ENCODE results near the gene HMMR. TPM values are rescaled to one million over a fixed set of nuclear protein-coding genes. Genes with fewer than 3 reads are reported as not detected.

Gene HMMR
- total RNA-seq, 6 experiments from 2014 or later: 0.11 to 3.0 (median 1.1) TPM

DNA sequence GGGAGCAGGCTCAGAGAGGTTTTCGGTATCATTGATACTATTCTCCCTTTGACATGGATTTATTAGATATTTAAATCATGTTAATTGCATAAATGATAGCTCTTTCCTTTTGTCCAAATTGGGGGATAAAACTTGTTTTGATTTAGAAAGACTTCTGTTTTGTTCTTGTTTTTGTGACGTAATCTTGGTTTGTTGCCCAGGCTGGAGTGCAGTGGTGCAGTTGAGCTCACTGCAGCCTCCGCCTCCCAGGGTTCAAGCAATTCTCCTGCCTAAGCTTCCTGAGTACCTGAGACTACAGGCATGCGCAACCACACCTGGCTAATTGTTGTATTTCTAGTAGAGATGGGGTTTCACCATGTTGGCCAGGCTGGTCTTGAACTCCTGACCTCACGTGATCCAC lies 52.1 kb downstream of the HMMR start:
- Histone ChIP-seq H3K4me3 (no peak overlapping the region), H3K27me3 (no peaks in the 10 kb centered on the region), H3K36me3 (peaks cover 0 to 56% (median 29%) of the 10 kb centered on the region in 4 donors), H3K4me1 (peaks cover 0 to 42% (median 11%) of the 10 kb centered on the region in 4 donors), H3K9me3 (no peaks in the 10 kb centered on the region), H3K27ac (peak overlapping the region in 1 of 3 donors; percentile 41)
- DNase-seq (no peak), ATAC-seq (peak in 1 of 4 donors; percentile 22)
- 68% methylated on average over 3 of the region's 5 CpGs for WGBS (ENCODE audit: insufficient coverage, low coverage, low lambda C conversion rate, missing lambda C conversion rate)
- intact Hi-C loops (cut with DNase I): no loop called here
- no peak for TF ChIP-seq POLR2A (IDR thresholded peaks at IDR 0.05)
- TF ChIP-seq, protein P1, sequence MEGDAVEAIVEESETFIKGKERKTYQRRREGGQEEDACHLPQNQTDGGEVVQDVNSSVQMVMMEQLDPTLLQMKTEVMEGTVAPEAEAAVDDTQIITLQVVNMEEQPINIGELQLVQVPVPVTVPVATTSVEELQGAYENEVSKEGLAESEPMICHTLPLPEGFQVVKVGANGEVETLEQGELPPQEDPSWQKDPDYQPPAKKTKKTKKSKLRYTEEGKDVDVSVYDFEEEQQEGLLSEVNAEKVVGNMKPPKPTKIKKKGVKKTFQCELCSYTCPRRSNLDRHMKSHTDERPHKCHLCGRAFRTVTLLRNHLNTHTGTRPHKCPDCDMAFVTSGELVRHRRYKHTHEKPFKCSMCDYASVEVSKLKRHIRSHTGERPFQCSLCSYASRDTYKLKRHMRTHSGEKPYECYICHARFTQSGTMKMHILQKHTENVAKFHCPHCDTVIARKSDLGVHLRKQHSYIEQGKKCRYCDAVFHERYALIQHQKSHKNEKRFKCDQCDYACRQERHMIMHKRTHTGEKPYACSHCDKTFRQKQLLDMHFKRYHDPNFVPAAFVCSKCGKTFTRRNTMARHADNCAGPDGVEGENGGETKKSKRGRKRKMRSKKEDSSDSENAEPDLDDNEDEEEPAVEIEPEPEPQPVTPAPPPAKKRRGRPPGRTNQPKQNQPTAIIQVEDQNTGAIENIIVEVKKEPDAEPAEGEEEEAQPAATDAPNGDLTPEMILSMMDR (IDR thresholded peaks at IDR 0.05): no peak

DNA sequence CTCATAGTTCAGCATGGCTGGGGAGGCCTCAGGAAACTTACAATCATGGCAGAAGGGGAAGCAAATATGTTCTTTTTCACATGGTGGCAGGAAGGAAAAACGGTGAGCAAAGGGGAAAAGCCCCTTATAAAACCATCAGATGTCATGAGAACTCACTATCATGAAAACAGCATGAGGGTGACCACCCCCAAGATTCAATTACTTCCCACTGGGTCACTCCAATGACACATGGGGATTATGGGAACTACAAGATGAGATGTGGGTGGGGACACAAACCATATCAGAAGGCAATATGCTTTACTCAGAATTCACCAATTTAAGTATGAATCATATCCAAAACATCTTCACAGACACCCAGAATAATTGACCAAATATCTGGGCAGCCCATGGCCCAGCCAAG lies 64.7 kb downstream of the HMMR start:
- DNase-seq: no peak
- TF ChIP-seq POLR2A (IDR thresholded peaks at IDR 0.05): no peak
- TF ChIP-seq, protein P1 (IDR thresholded peaks at IDR 0.05): no peak
- H3K36me3 ChIP-seq: peaks cover 0 to 7% (median under 1%) of the 10 kb centered on the region in 4 donors
- intact Hi-C loops (cut with DNase I): no loop called here
- H3K9me3 ChIP-seq: no peaks in the 10 kb centered on the region
- H3K27ac ChIP-seq: no peak overlapping the region
- ATAC-seq: no peak
- H3K27me3 ChIP-seq: no peaks in the 10 kb centered on the region
- WGBS (ENCODE audit: insufficient coverage, low coverage, low lambda C conversion rate, missing lambda C conversion rate): 100% methylated on average over 1 of the region's 1 CpG
- no peak overlapping the region for H3K4me3 ChIP-seq
- H3K4me1 ChIP-seq: no peaks in the 10 kb centered on the region

DNA sequence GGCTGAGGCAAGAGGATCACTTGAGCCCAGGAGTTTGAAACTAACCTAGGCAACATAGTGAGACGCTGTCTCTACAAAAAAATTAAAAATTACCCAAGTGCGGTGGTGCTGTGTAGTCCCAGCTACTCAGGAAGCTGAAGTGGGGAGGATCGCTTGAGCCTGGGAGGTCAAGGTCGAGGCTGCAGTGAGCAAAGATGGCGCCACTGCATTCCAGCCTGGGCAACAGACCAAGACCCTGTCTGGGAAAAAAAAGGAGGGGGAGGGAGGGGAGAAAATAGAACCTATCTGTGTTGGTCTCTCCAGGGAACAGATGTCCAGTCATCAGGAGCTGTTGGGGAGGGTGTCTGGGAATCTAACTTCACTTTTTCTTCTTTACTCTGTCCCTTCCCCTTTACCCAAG lies 69.3 kb downstream of the HMMR start:
- 56% methylated on average over 3 of the region's 5 CpGs for WGBS (ENCODE audit: insufficient coverage, low coverage, low lambda C conversion rate, missing lambda C conversion rate)
- TF ChIP-seq, protein P1 (IDR thresholded peaks at IDR 0.05): no peak
- no peak for TF ChIP-seq POLR2A (IDR thresholded peaks at IDR 0.05)
- H3K4me3 ChIP-seq: no peak overlapping the region
- intact Hi-C loops (cut with DNase I): no loop called here
- no peaks in the 10 kb centered on the region for H3K9me3 ChIP-seq
- H3K27ac ChIP-seq: no peak overlapping the region
- H3K36me3 ChIP-seq: no peaks in the 10 kb centered on the region
- DNase-seq (no peak), ATAC-seq (peak in 1 of 4 donors; percentile 18)
- no peaks in the 10 kb centered on the region for H3K4me1 ChIP-seq
- no peaks in the 10 kb centered on the region for H3K27me3 ChIP-seq

DNA sequence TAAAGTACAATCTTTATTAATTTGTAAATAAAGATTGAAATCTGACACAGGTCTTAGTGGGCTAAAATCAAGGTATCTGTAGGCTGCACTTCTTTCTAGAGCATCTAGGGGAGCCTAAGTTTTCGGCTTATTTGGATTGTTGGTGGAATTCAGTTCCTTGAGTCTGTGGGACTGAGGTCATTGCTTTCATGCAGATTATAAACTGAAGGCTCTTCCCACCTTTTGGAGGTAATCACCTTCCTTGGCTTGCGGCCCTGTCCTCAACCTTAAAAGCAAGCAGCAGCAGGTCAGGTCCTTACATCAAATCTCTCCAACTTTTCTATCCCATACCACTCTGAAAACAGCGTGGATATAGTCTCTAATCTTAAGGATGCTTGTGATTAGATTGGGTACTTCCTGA lies 70.8 kb downstream of the HMMR start:
- no peaks in the 10 kb centered on the region for H3K4me1 ChIP-seq
- intact Hi-C loops (cut with DNase I): no loop called here
- no peaks in the 10 kb centered on the region for H3K27me3 ChIP-seq
- DNase-seq: no peak
- no peak overlapping the region for H3K27ac ChIP-seq
- no peak overlapping the region for H3K4me3 ChIP-seq
- 81% methylated on average over 3 of the region's 3 CpGs for WGBS (ENCODE audit: insufficient coverage, low coverage, low lambda C conversion rate, missing lambda C conversion rate)
- H3K36me3 ChIP-seq: no peaks in the 10 kb centered on the region
- no peak for ATAC-seq
- TF ChIP-seq POLR2A (IDR thresholded peaks at IDR 0.05): no peak
- TF ChIP-seq, protein P1 (IDR thresholded peaks at IDR 0.05): no peak
- no peaks in the 10 kb centered on the region for H3K9me3 ChIP-seq
